Liver (tissue), 3 donors: ENCODE measurements around the gene HMGN4.
"Not testable (repeated sequence)": the region's sequence is repeated elsewhere in the genome, so short reads cannot be mapped to it uniquely, and the experiment has no call there.

Experiments used
- CTCF ChIP-seq: fragments of 150-350 bp; IDR thresholded peaks from 2 replicates; pipeline ENCODE4 v1.5.1; 2017; ENCODE audit warnings: improper control_type of control experiment, low read depth, low read length; ENCODE audit not compliant: missing input control
- FOXA1 ChIP-seq: IDR thresholded peaks from 2 replicates; pipeline ENCODE4 v1.6.1; 2016; ENCODE audit warnings: antibody characterized with exemption
- FOXA2 ChIP-seq: IDR thresholded peaks from 2 replicates; pipeline ENCODE4 v1.6.1; 2016; ENCODE audit warnings: antibody characterized with exemption
- GABPA ChIP-seq, 2 donors: IDR thresholded peaks in 1 of 2; conservative IDR thresholded peaks in 1 of 2; 2 replicates each; pipeline ENCODE4 v1.6.1; 2016; ENCODE audit warnings: antibody characterized with exemption in 2 of 2, mild to moderate bottlenecking in 1 of 2, moderate library complexity in 1 of 2
- JUND ChIP-seq, 2 donors: IDR thresholded peaks; 2 replicates each; pipeline ENCODE4 v1.6.1; 2016; ENCODE audit warnings: antibody characterized with exemption in 2 of 2
- MAX ChIP-seq: IDR thresholded peaks from 2 replicates; pipeline ENCODE4 v1.6.1; 2016; ENCODE audit warnings: antibody characterized with exemption
- NR2F2 ChIP-seq: IDR thresholded peaks from 2 replicates; pipeline ENCODE4 v1.6.1; 2016; ENCODE audit warnings: antibody characterized with exemption
- RAD21 ChIP-seq, 2 donors: IDR thresholded peaks; 2 replicates each; pipeline ENCODE4 v1.6.1; 2016; ENCODE audit warnings: antibody characterized with exemption in 2 of 2, mild to moderate bottlenecking in 2 of 2
- SP1 ChIP-seq: IDR thresholded peaks from 2 replicates; pipeline ENCODE4 v1.6.1; 2018; ENCODE audit warnings: antibody characterized with exemption, mild to moderate bottlenecking
- TAF1 ChIP-seq: conservative IDR thresholded peaks from 2 replicates; pipeline ENCODE4 v1.6.1; 2016; ENCODE audit warnings: antibody characterized with exemption, mild to moderate bottlenecking
- YY1 ChIP-seq: IDR thresholded peaks from 2 replicates; pipeline ENCODE4 v1.6.1; 2016; ENCODE audit warnings: antibody characterized with exemption, mild to moderate bottlenecking
- TF ChIP-seq, protein P1 (sequence below): IDR thresholded peaks from 2 replicates; pipeline ENCODE4 v1.6.1; 2016; ENCODE audit warnings: antibody characterized with exemption
- TF ChIP-seq, protein P2 (sequence below): IDR thresholded peaks from 2 replicates; pipeline ENCODE4 v1.6.1; 2016; ENCODE audit warnings: antibody characterized with exemption, mild to moderate bottlenecking
- donor health status: healthy.
- donor health status: healthy.

DNA sequence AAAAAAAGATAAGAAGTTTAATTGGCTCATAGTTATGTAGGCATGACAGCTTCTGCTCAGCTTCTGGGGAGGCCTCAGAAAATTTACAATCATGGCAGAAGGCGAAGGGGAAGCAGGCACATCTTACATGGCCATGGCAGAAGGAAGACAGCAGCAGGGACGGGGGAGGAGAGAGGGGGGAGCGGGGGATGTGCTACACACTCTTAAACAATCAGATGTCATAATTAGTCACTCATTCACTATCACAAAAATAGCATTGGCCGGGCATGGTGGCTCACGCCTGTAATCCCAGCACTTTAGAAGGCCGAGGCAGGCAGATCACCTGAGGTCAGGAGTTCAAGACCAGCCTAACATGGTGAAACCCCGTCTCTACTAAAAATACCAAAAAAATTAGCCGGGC, 27.1 kb upstream of the HMGN4 start:
- not testable (repeated sequence) for TF ChIP-seq RAD21 (IDR thresholded peaks at IDR 0.05); FOXA2; CTCF; TAF1; JUND (IDR thresholded peaks at IDR 0.05); NR2F2; MAX; FOXA1; SP1; YY1; GABPA (IDR thresholded peaks at IDR 0.05 in 1 of 2, conservative IDR thresholded peaks at IDR 0.05 in 1 of 2)
- TF ChIP-seq, protein P1, sequence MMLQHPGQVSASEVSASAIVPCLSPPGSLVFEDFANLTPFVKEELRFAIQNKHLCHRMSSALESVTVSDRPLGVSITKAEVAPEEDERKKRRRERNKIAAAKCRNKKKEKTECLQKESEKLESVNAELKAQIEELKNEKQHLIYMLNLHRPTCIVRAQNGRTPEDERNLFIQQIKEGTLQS, result not testable (repeated sequence)
- TF ChIP-seq, protein P2, sequence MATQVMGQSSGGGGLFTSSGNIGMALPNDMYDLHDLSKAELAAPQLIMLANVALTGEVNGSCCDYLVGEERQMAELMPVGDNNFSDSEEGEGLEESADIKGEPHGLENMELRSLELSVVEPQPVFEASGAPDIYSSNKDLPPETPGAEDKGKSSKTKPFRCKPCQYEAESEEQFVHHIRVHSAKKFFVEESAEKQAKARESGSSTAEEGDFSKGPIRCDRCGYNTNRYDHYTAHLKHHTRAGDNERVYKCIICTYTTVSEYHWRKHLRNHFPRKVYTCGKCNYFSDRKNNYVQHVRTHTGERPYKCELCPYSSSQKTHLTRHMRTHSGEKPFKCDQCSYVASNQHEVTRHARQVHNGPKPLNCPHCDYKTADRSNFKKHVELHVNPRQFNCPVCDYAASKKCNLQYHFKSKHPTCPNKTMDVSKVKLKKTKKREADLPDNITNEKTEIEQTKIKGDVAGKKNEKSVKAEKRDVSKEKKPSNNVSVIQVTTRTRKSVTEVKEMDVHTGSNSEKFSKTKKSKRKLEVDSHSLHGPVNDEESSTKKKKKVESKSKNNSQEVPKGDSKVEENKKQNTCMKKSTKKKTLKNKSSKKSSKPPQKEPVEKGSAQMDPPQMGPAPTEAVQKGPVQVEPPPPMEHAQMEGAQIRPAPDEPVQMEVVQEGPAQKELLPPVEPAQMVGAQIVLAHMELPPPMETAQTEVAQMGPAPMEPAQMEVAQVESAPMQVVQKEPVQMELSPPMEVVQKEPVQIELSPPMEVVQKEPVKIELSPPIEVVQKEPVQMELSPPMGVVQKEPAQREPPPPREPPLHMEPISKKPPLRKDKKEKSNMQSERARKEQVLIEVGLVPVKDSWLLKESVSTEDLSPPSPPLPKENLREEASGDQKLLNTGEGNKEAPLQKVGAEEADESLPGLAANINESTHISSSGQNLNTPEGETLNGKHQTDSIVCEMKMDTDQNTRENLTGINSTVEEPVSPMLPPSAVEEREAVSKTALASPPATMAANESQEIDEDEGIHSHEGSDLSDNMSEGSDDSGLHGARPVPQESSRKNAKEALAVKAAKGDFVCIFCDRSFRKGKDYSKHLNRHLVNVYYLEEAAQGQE, result not testable (repeated sequence)
